HG03558 (cell line): ENCODE data around the gene AHI1.

ENCODE experiments used
- ATAC-seq: cut with Tn5 transposase; IDR thresholded peaks from one replicate; pipeline ENCODE4 v1.9.1; 2021; ENCODE audit warnings: moderate number of reproducible peaks; ENCODE audit not compliant: unreplicated experiment; ENCODE audit errors: extremely low read depth

The AHI1 gene

GRCh38 chr6:135464634-135465033, 32.9 kb downstream of the AHI1 start:
- ATAC-seq: no peak

GRCh38 chr6:135461208-135461607, 36.3 kb downstream of the AHI1 start:
- ATAC-seq: no peak

- no peak for ATAC-seq
Measured at GRCh38 chr6:135458051-135458450, 39.5 kb downstream of the AHI1 start.

- ATAC-seq: no peak
Measured at GRCh38 chr6:135451617-135452190, 45.8 kb downstream of the AHI1 start.

DNA sequence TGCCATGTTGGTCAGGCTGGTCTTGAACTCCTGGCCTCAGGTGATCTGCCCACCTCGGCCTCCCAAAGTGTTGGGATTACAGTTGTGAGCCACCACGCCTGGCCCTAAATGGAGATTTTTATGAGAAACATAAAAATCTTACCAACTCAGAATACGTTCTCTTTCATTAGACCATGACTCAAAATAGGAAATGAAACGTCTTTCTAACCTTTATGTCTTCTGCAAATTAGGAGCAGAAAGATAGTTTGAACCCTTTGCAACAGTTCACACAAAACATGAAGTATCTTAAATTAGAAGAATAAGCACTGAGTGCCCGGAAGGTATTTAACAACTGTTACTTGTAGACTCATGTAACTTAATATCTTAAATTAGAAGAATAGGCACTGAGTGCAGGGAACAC, 48.3 kb downstream of the AHI1 start:
- ATAC-seq: no peak

GRCh38 chr6:135440087-135440792, 57.3 kb downstream of the AHI1 start:
- ATAC-seq: no peak

DNA sequence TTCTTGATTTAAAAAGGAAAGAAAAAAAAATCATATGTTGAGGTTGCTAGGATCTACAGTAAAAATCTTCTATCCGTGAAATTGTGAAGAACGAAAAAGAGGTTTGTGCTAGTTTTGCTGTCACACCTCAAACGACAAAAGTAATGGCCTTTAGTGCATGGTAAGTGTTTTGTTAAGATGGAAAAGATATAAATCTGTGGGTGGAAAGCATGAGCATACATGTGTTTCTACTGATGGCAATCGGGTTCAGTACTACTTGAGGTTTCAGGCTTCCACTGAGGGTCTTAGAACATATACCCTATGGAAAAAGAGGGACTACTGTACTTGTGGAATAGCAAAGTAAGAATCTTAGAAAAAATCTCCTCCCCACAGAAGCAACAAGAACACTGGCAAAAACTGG, 58.0 kb downstream of the AHI1 start:
- ATAC-seq: no peak

DNA sequence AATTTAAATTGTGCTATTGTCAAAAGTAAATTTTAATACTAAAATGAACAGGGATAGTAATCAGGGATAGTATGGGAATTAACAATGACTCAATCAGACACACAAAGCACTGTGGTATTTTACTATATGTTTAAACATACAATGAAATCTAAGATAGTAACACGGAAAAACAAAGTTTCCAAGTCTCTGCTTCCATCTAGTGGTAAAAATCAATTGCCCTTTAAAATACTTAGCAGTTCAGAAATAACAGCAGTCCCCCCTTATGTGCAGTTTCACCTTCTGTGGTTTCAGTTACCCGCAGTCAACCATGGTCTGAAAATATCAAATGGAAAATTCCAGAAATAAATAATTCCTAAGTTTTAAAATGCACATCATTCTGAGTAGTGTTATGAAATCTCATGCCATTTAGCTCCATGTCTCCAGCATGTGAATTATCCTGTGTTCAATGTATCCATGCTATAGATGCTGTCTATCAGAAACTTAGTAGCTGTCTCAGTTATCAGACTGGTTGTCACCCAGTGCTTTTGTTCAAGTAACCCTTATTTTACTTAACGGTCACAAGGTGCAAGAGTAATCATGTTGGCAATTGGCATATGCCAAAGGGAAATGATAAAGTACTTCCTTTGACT, 58.5 kb downstream of the AHI1 start:
- ATAC-seq: no peak

GRCh38 chr6:135434991-135435390, 62.5 kb downstream of the AHI1 start:
- no peak for ATAC-seq

GRCh38 chr6:135434095-135434494, 63.4 kb downstream of the AHI1 start:
- no peak for ATAC-seq

DNA sequence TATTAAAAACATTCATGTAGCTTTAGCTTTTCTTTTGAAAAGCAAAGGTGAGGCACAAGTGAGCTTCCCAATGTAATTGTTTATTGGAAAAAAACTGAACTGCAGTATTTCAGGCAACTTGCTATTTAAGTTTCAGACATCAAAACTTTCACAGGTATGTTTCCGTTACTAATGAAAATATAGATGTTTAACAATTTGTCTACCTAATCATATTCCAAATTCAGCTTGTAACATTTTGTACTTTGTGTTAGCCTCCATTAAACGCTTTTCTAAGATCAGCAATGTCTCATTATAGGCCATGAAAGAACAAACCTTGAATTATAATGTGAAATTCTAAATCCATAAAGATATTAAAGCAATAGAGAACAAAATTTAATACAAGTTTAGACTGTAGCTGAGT, 69.5 kb downstream of the AHI1 start:
- ATAC-seq: no peak

DNA sequence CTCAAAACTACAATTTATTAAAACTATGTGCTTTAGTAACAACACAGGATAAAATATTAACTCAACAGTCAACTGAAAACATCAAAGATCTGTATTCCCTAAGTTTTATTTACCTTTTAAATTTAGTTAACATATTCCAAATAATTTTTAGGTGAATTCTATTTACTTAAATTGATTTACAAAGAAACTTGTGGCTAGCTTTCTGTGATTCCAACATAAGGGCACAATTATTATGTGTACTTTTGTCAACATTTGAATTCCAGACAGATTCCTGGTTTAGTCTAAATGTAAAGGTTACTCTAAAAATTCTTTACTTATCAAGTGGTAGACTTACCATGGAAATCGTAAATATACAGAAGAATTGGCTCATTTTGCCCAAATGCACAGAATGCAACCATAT, 70.7 kb downstream of the AHI1 start:
- no peak for ATAC-seq

DNA sequence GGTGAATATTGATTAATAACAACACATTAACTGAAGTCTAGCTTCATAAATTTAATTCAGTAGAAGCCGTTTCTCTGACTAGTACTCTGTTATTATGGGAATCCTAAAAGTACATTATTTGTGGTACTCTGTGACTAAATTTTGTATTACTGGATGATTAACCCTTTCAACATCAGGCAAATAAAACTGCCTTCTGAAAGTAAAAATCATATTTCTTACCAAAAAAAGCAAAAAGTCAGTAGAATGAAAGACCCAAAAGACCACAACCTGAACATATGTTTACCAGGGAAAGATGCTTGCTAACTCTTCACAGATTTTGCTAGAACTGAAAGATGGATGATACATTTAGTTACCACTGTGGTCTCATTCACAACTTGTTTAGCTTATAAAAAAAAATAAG, 73.2 kb downstream of the AHI1 start:
- ATAC-seq: no peak

- peak; percentile 74 for ATAC-seq
Measured at GRCh38 chr6:135423649-135424128, 73.9 kb downstream of the AHI1 start.

DNA sequence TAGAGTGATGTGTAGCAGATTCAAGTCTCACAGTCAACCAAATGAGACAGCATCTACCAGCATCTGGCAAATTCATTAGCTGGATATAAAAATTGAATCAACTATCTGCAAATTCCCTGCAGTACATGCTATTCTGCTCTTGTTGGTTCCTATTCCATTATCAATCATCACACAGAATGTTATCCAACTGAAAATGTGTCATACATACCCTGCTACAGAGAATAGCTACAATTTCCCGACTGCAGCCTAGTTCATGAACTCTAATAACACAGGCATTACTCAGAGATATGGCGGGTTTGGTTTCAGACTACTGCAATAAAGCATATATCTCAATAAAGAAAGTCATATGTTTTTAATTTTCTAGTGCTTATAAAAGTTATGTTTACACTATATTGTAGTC, 78.4 kb downstream of the AHI1 start:
- no peak for ATAC-seq

DNA sequence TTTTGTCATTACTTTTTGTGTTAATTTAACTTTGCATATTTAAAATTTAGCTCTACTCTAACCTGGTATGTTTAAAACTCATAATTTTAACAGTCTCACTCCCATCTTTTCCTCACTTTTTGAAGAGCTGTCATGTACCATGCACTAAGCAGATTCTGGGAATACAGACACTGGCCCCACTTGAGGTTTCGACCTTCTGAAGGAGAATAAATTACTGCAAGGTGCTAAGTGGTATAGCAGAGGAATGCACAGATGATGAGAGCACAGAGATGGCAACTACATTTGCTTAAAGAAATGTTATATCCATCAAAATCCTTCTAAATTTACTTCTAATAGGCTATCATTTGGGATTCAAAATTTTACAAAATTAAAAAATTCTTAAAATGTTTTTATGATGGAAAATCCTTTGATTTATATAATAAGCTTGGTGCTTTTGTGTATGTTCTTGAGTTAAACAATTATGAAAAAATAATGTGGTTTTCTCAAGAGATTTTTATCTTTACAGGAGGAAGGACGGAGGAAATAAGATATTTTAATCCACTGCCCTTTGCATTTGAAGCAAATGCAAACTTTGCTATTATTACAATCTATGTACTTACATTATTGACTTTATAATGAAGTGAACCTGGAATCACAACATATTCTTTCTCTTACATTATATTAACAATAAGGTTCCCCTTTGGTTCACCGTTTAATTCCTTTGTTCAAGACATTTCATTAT, 79.3 kb downstream of the AHI1 start:
- no peak for ATAC-seq

DNA sequence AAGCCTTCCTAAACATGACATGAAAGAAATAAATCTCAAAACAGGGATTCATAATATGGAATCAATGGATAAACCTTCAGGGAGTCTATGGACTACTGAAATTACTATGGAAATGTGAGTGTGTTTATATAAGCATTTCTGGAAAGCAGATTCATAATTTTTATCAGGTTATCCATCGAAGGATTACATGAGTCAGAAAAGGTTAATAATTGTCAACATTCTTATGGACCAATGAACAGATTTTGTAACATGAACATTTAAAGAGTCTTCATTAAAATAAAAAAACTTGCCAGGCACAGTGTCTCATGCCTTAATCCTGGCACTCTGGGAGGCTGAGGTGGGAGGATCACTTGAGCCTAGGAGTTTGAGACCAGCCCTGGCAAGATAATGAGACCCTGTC, 84.8 kb downstream of the AHI1 start:
- ATAC-seq: no peak

DNA sequence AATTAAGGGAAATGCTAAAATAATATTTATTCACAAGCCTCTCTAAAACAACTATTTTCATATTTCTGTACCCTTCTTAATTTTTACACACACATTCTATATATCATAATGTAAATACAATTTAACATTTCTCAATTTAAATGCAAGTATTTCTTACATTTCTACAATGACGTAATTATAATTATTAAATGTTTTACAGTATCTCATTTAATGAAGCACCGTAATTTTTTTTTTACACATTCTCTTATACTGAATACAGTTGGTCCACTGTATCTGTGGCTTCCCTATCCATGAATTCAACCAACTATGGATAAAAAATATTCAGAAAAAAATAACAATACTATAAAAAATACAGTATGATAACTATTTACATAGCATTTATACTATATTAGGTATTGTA, 85.7 kb downstream of the AHI1 start:
- ATAC-seq: no peak

DNA sequence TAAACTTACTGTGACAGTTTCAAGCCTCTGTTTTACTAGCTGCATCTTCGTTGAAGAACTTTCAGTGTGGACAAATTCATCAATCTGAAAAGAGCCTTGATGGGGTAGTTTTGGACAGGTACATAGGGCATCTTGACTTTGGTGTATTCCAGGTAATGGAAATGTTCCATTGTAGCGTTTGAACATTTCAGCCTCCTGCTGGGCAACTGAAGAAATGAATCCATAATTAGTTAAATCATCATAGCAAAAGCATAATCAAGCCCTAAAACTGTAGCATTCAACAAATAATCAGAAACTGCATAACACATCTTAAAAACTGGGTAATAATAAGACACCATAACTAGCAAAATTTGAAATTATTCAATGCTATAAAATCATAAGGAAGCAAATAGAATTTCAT, 86.2 kb downstream of the AHI1 start:
- no peak for ATAC-seq

GRCh38 chr6:135410856-135411255, 86.7 kb downstream of the AHI1 start:
- ATAC-seq: no peak

- ATAC-seq: no peak
Measured at GRCh38 chr6:135403584-135403983, 94.0 kb downstream of the AHI1 start.
